Tongue (tissue), 2 donors: Measurements from ENCODE around the gene PPP3R1. TPM values are rescaled to one million over a fixed set of nuclear protein-coding genes. Genes with fewer than 3 reads are reported as not detected.

ENCODE experiments used
- DNase-seq: peaks from one replicate; pipeline ENCODE4 v3.0.0-alpha.2; 2015
- total RNA-seq: library from RNA; depleted of rRNA; stranded (reverse); fragments of >200 nt; gene quantifications from one replicate; pipeline ENCODE4 v1.2.3, GENCODE V29; 2014

The PPP3R1 gene
- total RNA-seq, 1 donor from 2014 or later, result 57.1 TPM

GRCh38 chr2:68230241-68231060 is 21.9 kb downstream of the PPP3R1 start:
- no peak for DNase-seq

GRCh38 chr2:68226794-68227193 is 25.5 kb downstream of the PPP3R1 start:
- DNase-seq, result no peak

- no peak for DNase-seq
Observed at GRCh38 chr2:68225119-68225632, 27.2 kb downstream of the PPP3R1 start.

- no peak for DNase-seq
Observed at GRCh38 chr2:68223419-68223818, 28.9 kb downstream of the PPP3R1 start.

- DNase-seq, result no peak
Observed at GRCh38 chr2:68222287-68222686, 30.0 kb downstream of the PPP3R1 start.

- no peak for DNase-seq
Observed at GRCh38 chr2:68218343-68218901, 33.9 kb downstream of the PPP3R1 start.

- DNase-seq, result no peak
Observed at GRCh38 chr2:68217729-68218128, 34.6 kb downstream of the PPP3R1 start.

GRCh38 chr2:68216454-68217310 is 35.6 kb downstream of the PPP3R1 start:
- no peak for DNase-seq

GRCh38 chr2:68214381-68214780 is 38.0 kb downstream of the PPP3R1 start:
- no peak for DNase-seq

- DNase-seq, result no peak
Observed at GRCh38 chr2:68206793-68207192, 45.5 kb downstream of the PPP3R1 start.

GRCh38 chr2:68203587-68203986 is 48.7 kb downstream of the PPP3R1 start:
- no peak for DNase-seq

GRCh38 chr2:68200157-68200787 is 52.1 kb downstream of the PPP3R1 start:
- DNase-seq, result no peak

- peak; percentile 81 for DNase-seq
Observed at GRCh38 chr2:68196120-68196716, 56.1 kb downstream of the PPP3R1 start.

GRCh38 chr2:68195096-68195495 is 57.2 kb downstream of the PPP3R1 start:
- no peak for DNase-seq

GRCh38 chr2:68193787-68194372 is 58.5 kb downstream of the PPP3R1 start:
- no peak for DNase-seq

GRCh38 chr2:68193144-68193543 is 59.2 kb downstream of the PPP3R1 start:
- DNase-seq, result no peak

- DNase-seq, result no peak
Observed at GRCh38 chr2:68190991-68191731, 61.2 kb downstream of the PPP3R1 start.

- DNase-seq, result no peak
Observed at GRCh38 chr2:68189991-68190784, 62.1 kb downstream of the PPP3R1 start.

GRCh38 chr2:68188831-68189230 is 63.5 kb downstream of the PPP3R1 start:
- no peak for DNase-seq

GRCh38 chr2:68187329-68187728 is 65.0 kb downstream of the PPP3R1 start:
- no peak for DNase-seq
